Esophagus squamous epithelium (tissue), 4 donors: ENCODE measurements around the gene MAP6D1.

Experiments
- CTCF ChIP-seq, 6 experiments: fragments of 450-650 bp in 4 of 6; fragments of 200-600 bp in 2 of 6; sonication (generic) in 2 of 6; IDR thresholded peaks; one replicate each; pipeline ENCODE4 v1.5.1; 2016 to 2019; ENCODE audit warnings: antibody characterized with exemption in 6 of 6, mild to moderate bottlenecking in 4 of 6, moderate library complexity in 4 of 6
- POLR2A ChIP-seq, 4 donors: fragments of 450-650 bp; IDR thresholded peaks; one replicate each; pipeline ENCODE4 v1.6.1; 2017; ENCODE audit warnings: antibody characterized with exemption in 4 of 4, mild to moderate bottlenecking in 4 of 4, moderate library complexity in 3 of 4

GRCh38 chr3:183797996-183798395, 27.4 kb downstream of the MAP6D1 start:
- TF ChIP-seq CTCF (IDR thresholded peaks at IDR 0.05) (no peak), POLR2A (IDR thresholded peaks at IDR 0.05) (no peak)
